ENCODE data around the gene FXYD5.
"Not testable (repeated sequence)": the region's sequence is repeated elsewhere in the genome, so short reads cannot be mapped to it uniquely, and the experiment has no call there.

FXYD5 gene

GRCh38 chr19:35177377-35178274 is 23.1 kb downstream of the FXYD5 start:
- no peak for DNase-seq (ENCODE audit: low read depth)

DNA sequence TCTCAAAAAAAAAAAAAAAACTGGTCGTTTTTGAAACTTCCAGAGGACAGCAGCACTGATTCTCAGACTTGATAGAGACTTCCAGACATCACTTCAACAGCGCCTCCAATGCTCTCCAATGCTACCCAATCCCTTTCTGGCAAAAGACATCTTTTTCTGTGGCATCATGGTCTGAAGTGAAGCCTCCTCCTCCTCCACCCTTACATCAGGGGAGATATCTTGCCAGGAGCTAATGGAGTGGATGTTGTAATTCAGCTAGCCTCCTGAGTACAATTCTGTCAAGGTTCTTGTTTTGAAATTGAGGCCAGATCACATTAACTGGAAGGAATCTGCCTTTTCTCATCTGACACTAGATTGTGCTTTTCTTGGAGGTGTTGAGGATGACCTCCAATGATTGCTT is 24.2 kb downstream of the FXYD5 start:
- peak; percentile 26 for DNase-seq (ENCODE audit: low read depth)

DNA sequence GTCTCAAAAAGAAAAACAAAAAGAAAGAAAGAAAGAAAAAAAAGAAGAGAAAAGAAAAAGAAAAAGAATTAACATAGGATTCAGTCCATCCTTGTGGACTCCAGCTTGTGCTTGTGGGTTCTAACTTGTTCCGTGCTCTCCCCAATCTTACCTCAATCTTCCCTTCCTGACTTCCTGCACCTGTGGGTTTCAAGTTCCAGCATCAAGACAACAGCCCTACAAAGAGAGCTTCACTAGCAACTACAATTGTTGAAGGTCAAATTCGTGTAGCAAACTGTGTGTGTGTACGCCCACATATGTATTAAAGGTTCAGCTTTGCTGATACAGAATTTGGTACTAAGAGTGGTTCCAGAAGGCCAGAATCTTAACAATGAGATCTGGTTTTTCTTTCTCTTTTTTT is 25.3 kb downstream of the FXYD5 start:
- DNase-seq (ENCODE audit: low read depth): no peak

DNA sequence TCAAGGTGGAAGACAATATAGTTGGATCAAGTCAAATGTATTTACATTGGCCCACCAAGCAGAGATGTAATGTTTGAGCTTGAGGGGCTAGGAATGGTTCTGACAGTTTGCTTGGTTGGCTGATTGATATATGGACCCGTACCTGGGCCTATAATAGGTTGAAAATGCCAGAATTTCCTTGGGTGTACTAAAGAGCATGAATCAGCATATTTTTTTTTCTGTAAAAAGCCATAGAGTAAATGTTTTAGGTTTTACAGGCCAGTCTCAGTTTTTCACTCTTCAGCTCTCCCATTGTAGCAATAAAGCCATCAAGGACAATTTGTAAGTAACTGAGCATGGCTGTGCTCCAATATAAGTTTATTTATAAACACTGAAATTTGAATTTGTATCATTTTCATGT is 26.9 kb downstream of the FXYD5 start:
- DNase-seq (ENCODE audit: low read depth): no peak

DNA sequence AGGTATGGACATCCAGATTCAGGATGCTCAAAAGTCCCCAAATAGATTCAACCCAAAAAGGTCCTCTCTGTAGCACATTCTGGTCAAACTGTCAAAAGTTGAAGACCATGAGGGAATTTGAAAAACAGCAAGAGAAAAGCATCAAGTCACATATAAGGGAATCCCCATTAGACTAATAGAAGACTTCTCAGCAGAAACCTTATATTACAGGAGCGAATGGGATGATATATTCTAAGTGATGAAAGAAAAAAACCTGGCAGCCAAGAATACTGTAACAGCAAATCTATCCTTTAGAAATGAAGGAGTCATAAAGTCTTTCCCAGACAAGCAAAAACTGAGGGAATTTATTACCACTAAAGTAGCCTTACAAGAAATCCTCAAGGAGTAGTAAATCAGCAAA is 29.7 kb downstream of the FXYD5 start:
- no peak for DNase-seq (ENCODE audit: low read depth)

DNA sequence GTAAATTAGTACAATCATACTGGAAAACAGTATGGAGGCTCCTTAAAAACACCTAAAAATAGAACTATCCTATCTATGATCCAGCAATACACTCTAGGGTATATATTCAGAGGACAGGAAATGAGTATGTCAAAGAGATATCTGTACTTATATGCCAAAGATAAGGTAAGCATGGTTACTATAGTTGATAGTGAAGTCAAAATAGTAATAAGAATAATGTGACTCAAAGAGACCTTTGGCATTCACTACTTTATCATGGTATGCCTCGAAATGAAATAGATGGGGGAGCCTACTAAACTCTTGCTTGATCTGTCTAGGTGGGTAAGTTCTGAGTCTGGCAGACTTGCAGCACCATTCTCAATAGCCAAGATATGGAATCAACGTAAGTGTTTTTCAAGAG is 30.3 kb downstream of the FXYD5 start:
- no peak for DNase-seq (ENCODE audit: low read depth)

GRCh38 chr19:35194012-35194984 is 39.8 kb downstream of the FXYD5 start:
- DNase-seq (ENCODE audit: low read depth): no peak

DNA sequence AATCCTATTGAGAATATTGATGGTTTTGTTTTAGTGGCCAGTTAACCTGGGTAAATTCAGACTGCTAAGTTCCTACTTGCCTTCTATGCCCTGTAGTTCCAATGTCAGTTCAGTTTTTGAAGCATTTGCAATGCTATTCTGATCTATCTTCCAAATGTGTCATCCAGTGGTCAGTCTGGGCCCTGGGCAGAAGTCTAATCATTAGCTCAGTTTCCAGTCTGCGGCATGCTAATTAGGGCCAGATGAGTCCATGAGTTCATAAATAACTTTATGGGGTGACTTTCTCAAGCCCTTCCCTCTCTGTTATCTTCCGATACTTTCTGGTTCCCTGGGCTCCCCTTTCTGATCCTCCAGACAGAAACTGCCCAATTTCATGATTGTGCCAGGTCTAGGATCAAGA is 41.3 kb downstream of the FXYD5 start:
- peak; percentile 25 for DNase-seq (ENCODE audit: low read depth)

- not testable (repeated sequence) for DNase-seq (ENCODE audit: low read depth)
Observed at GRCh38 chr19:35196861-35197260, 42.3 kb downstream of the FXYD5 start.

- no peak for DNase-seq (ENCODE audit: low read depth)
Observed at GRCh38 chr19:35199481-35199880, 44.9 kb downstream of the FXYD5 start.

DNA sequence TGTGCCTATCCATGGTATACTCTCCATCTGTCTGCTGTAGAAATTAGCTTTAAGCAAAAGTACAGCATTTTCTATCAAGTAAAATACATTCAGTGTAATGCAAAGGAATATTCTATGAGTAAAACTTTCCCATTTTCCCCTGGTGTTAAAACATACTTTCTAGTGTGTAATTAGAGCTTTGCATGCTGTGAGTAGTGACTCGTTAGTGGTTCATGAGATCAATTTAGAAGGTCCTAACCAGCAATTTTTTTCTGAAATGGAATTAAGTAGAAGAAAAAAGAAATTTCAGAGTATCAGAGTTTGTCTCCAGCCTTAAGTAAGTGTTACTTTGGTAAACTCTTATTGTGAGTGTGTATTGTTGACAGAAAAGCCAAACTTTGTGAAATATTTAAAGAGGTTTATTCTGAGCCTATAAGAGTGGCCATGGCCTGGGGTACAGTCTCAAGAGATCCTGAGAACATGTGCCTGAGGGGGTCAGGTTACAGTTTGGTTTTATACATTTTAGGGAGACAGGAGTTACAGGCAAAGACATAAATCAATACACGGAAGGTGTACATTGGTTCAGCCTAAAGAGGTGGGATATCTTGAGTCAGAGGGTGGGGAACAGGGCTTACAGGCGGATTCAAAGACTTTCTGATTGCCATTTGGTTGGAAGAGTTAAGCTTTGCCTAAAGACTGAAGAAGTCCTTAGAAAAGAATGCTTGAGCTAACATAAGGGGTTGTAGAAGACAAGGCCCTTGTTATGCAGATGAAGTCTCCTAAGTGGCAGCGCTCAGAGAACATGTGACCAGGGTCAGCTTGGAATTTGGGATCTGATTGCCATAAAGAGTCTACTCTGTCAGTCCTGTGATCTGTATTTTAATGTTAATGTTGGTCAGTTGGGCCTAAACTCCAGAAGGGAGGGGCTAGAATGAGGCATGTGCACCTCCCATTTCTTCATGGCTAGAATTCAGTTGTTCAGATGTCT is 48.5 kb downstream of the FXYD5 start:
- DNase-seq (ENCODE audit: low read depth): no peak

GRCh38 chr19:35204799-35205732 is 50.5 kb downstream of the FXYD5 start:
- no peak for DNase-seq (ENCODE audit: low read depth)

GRCh38 chr19:35205733-35206323 is 51.3 kb downstream of the FXYD5 start:
- no peak for DNase-seq (ENCODE audit: low read depth)

DNA sequence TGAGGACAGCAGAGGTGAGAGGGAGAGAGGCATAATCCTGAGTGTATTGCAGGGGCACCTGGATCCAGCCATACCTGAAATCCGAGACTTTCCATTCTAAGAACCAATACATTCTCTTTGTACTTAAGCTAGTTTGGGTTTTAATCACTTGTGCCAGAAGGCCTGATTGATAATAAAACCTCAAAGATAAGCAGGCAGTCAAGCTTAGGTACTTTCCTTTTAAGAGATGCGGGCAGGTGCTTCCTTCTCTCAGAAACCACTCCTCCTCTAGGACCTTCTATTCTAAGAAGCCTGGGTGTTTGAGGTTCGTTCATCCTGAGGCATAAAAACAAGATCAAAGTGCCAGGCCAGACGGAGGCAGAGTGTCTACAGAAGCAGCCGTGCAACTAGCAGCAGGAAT is 51.8 kb downstream of the FXYD5 start:
- no peak for DNase-seq (ENCODE audit: low read depth)

- DNase-seq (ENCODE audit: low read depth): no peak
Observed at GRCh38 chr19:35206855-35207254, 52.3 kb downstream of the FXYD5 start.

- DNase-seq (ENCODE audit: low read depth): no peak
Observed at GRCh38 chr19:35207391-35207871, 52.9 kb downstream of the FXYD5 start.

DNA sequence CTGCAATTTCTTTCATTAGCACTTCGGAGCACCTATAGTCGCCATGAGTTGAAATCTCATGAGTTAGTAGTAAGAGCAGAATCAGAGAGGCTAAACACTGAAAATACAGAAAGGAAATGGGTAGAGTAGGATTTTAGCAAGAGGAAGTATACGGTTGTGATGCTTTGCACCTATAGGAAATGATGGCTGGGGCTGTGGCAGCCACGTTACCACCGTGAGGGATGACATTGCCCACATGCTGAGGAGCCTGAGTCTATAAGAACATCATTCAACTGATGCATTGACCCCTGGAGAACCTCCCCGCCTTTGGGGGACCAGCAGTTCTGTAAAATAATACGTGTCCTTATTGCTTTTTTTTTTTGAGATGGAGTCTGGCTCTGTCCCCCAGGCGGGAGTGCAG is 53.6 kb downstream of the FXYD5 start:
- no peak for DNase-seq (ENCODE audit: low read depth)

DNA sequence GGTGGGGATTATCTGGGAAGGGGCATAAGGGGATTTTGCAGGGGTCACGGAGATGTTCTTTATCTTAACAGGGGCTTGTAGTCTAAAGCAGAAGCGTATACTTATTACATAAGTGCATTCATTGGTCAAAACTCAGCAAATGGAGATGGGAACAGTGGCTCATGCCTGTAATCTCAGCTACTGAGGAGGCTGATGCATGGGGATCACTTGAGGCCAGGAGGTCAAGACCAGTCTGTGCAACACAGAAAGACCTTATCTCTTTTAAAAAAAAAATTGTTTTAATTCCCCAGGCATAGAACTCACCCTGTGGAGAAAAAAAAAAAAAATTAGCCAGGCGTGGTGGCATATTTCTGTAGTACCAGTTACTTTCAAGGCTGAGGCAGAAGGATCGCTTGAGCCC is 55.1 kb downstream of the FXYD5 start:
- DNase-seq (ENCODE audit: low read depth): no peak

- DNase-seq (ENCODE audit: low read depth): no peak
Observed at GRCh38 chr19:35211545-35212230, 57.2 kb downstream of the FXYD5 start.
